ENCODE data around the gene TCEANC2. TPM values are rescaled to one million over a fixed set of nuclear protein-coding genes. Genes with fewer than 3 reads are reported as not detected.

The TCEANC2 gene
- total RNA-seq, 3 donors from 2014 or later, result 4.3 to 6.1 (median 5.9) TPM

DNA sequence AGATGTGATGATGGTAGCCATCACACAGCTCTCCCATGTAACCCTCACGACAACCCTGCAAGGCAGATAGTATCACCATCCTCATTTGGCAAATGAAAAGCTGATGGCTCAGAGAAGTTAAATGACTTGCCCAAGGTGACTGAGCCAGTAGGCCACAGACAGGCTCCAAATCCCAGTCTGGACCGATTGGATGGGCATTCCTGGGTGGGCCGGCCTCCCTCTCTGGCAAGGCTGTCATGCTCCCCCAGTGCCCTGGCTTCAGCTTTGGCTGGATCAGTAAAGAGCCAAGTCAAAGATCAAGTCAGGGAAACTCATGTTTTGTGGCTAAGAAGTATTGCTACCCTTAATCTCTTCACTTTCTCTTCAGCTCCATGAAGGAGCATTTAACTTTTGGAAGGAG, 58.2 kb downstream of the TCEANC2 start:
- TF ChIP-seq POLR2AphosphoS5 (IDR thresholded peaks at IDR 0.05) (no peak), POLR2A (IDR thresholded peaks at IDR 0.05) (no peak)
- TF ChIP-seq, protein P1, sequence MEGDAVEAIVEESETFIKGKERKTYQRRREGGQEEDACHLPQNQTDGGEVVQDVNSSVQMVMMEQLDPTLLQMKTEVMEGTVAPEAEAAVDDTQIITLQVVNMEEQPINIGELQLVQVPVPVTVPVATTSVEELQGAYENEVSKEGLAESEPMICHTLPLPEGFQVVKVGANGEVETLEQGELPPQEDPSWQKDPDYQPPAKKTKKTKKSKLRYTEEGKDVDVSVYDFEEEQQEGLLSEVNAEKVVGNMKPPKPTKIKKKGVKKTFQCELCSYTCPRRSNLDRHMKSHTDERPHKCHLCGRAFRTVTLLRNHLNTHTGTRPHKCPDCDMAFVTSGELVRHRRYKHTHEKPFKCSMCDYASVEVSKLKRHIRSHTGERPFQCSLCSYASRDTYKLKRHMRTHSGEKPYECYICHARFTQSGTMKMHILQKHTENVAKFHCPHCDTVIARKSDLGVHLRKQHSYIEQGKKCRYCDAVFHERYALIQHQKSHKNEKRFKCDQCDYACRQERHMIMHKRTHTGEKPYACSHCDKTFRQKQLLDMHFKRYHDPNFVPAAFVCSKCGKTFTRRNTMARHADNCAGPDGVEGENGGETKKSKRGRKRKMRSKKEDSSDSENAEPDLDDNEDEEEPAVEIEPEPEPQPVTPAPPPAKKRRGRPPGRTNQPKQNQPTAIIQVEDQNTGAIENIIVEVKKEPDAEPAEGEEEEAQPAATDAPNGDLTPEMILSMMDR (IDR thresholded peaks at IDR 0.05), result no peak
- Histone ChIP-seq H3K36me3 (no peaks in the 10 kb centered on the region), H3K9me3 (no peaks in the 10 kb centered on the region), H3K27me3 (no peaks in the 10 kb centered on the region), H3K4me3 (no peak overlapping the region), H3K27ac (no peak overlapping the region), H3K4me1 (no peaks in the 10 kb centered on the region)
- intact Hi-C loops (cut with DNase I; ENCODE audit: low total_unique reads), result no loop called here
- no peak for DNase-seq (ENCODE audit: low spot score in 2 of 2)

DNA sequence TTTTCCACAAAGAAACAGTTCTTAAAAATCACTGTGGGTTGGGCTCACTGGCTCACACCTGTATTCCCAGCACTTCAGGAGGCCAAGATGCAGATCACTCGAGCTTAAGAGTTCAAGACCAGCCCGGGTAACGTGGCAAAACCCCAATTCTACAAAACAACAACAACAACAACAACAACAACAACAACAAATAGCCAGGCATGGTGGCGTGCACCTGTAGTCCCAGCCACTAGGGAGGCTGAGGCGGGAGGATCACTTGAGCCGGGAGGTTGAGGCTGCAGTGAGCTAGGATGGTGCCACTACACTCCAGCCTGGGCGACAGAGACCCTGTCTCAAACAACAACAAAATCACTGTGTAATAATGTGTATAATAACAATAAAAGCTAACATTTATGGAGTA, 58.6 kb downstream of the TCEANC2 start:
- DNase-seq (ENCODE audit: low spot score in 2 of 2), result no peak
- H3K36me3 ChIP-seq, result no peaks in the 10 kb centered on the region
- H3K4me1 ChIP-seq, result no peaks in the 10 kb centered on the region
- H3K9me3 ChIP-seq, result no peaks in the 10 kb centered on the region
- intact Hi-C loops (cut with DNase I; ENCODE audit: low total_unique reads), result no loop called here
- no peaks in the 10 kb centered on the region for H3K27me3 ChIP-seq
- no peak for TF ChIP-seq POLR2A (IDR thresholded peaks at IDR 0.05)
- TF ChIP-seq, protein P1 (IDR thresholded peaks at IDR 0.05), result no peak
- no peak for TF ChIP-seq POLR2AphosphoS5 (IDR thresholded peaks at IDR 0.05)
- H3K4me3 ChIP-seq, result no peak overlapping the region
- no peak overlapping the region for H3K27ac ChIP-seq

DNA sequence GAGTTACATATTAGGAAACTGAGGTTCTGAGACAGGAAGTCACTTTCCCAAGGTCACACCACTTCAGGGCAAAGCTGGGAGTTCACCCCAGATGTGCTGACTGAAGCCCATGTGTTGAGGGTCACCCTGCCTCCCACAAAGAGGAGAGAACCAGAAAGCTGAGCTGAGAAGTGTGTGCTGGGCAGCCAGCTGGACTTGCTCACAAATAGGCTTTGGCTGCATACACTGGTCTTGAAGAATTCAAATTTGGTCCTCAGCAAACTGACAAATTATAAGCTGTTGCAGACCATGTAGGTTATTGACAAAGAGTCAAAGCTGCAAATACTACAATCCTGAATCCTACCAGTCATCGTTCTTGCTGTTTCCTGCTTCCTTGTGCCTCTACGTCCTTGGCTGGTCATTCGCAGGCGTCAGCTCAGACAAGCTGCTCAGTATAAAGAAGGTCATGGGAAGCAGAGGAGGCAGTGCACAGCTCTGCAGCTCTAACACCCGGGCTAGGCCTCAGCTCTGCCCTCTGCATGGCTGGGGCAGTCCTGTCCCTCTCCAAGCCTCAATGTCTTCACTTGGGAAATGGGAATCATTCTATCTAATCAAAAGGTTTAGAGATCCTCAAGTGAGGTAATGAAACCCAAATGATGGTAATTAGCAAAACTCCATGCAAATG, 59.4 kb downstream of the TCEANC2 start:
- H3K9me3 ChIP-seq, result no peaks in the 10 kb centered on the region
- TF ChIP-seq POLR2A (IDR thresholded peaks at IDR 0.05), result no peak
- no peak for TF ChIP-seq POLR2AphosphoS5 (IDR thresholded peaks at IDR 0.05)
- TF ChIP-seq, protein P1 (IDR thresholded peaks at IDR 0.05), result no peak
- H3K36me3 ChIP-seq, result no peaks in the 10 kb centered on the region
- no peaks in the 10 kb centered on the region for H3K4me1 ChIP-seq
- no peak for DNase-seq (ENCODE audit: low spot score in 2 of 2)
- H3K4me3 ChIP-seq, result no peak overlapping the region
- intact Hi-C loops (cut with DNase I; ENCODE audit: low total_unique reads), result no loop called here
- H3K27me3 ChIP-seq, result no peaks in the 10 kb centered on the region
- H3K27ac ChIP-seq, result no peak overlapping the region

DNA sequence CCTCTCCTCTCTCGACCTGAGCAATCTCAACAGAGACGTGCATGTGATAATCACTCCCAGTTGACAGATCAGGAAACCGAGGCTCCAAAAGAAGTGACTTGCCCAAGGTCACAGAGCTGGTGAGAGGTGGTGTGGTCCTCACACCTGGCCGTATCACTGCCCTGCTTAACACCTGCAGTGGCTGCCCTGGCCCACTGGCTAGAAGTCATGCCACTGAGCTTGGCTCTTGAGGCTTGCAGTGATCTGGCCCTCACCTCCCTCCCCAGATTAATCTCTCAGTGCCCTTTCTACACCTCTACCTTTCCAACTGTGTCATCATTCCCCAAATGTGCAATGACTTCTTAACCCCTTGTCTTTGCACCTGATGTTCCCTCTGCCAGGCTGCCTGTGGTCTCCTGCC, 60.6 kb downstream of the TCEANC2 start:
- TF ChIP-seq, protein P1 (IDR thresholded peaks at IDR 0.05), result no peak
- TF ChIP-seq POLR2AphosphoS5 (IDR thresholded peaks at IDR 0.05), result no peak
- TF ChIP-seq POLR2A (IDR thresholded peaks at IDR 0.05), result no peak
- no peak overlapping the region for H3K27ac ChIP-seq
- intact Hi-C loops (cut with DNase I; ENCODE audit: low total_unique reads), result no loop called here
- no peaks in the 10 kb centered on the region for H3K4me1 ChIP-seq
- H3K9me3 ChIP-seq, result no peaks in the 10 kb centered on the region
- DNase-seq (ENCODE audit: low spot score in 2 of 2), result no peak
- H3K27me3 ChIP-seq, result no peaks in the 10 kb centered on the region
- no peaks in the 10 kb centered on the region for H3K36me3 ChIP-seq
- no peak overlapping the region for H3K4me3 ChIP-seq

DNA sequence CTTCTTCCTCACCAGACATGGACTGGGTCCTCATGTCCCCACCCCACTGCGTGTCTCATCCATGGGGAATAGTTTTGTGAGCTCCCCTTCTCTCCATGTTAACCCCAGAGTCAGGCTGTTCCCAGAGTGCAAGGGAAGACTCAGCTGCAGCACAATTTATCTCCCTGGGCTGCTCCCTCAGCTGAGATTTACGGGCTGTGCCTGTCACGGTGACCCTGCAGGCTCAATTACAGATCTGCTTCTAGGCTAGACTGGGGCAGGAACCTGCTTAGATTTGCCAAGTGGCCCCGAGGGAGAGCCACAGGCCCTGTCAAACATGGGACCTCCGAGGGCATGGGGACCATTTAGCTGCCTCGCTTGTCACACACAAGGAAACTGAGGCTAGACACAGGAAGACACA, 61.5 kb downstream of the TCEANC2 start:
- H3K4me1 ChIP-seq, result no peaks in the 10 kb centered on the region
- H3K9me3 ChIP-seq, result no peaks in the 10 kb centered on the region
- no peak for DNase-seq (ENCODE audit: low spot score in 2 of 2)
- H3K4me3 ChIP-seq, result no peak overlapping the region
- no peak overlapping the region for H3K27ac ChIP-seq
- intact Hi-C loops (cut with DNase I; ENCODE audit: low total_unique reads), result no loop called here
- TF ChIP-seq POLR2A (IDR thresholded peaks at IDR 0.05) (no peak), POLR2AphosphoS5 (IDR thresholded peaks at IDR 0.05) (no peak)
- TF ChIP-seq, protein P1 (IDR thresholded peaks at IDR 0.05), result no peak
- no peaks in the 10 kb centered on the region for H3K36me3 ChIP-seq
- no peaks in the 10 kb centered on the region for H3K27me3 ChIP-seq
